NB4 (cell line): Measurements from ENCODE around the gene PACSIN3.

ENCODE experiments used
- DNase-seq: peaks from one replicate; pipeline ENCODE4 v3.0.0; 2010; ENCODE audit warnings: low read depth
- H3K4me3 ChIP-seq: one replicate; pipeline ENCODE4 v1.5.1; 2011; ENCODE audit warnings: mild to moderate bottlenecking, low read depth, low read length, moderate library complexity
- CTCF ChIP-seq: IDR thresholded peaks from one replicate; pipeline ENCODE4 v1.5.1; 2012; ENCODE audit warnings: low read depth, low read length
- MAX ChIP-seq: IDR thresholded peaks from 2 replicates; pipeline ENCODE4 v1.6.1; 2011; ENCODE audit warnings: low read depth, low read length
- MYC ChIP-seq: IDR thresholded peaks from 2 replicates; pipeline ENCODE4 v1.6.1; 2011; ENCODE audit warnings: low read depth, low read length
- POLR2A ChIP-seq: IDR thresholded peaks from 2 replicates; pipeline ENCODE4 v1.6.1; 2011; ENCODE audit warnings: mild to moderate bottlenecking; ENCODE audit not compliant: insufficient read length; ENCODE audit errors: extremely low read depth

The PACSIN3 gene

GRCh38 chr11:47185305-47186075 is 744 bp downstream of the PACSIN3 start:
- H3K4me3 ChIP-seq, result peak overlapping the region; percentile 42
- peak; percentile 55 for DNase-seq

GRCh38 chr11:47184711-47185304 is 1.4 kb downstream of the PACSIN3 start:
- TF ChIP-seq MYC (no peak), MAX (no peak), POLR2A (no peak), CTCF (no peak)
- no peak overlapping the region for H3K4me3 ChIP-seq
- DNase-seq, result no peak

More at GRCh38 chr11:47185305-47186075, 744 bp downstream of the PACSIN3 start:
- TF ChIP-seq MAX, result no peak
- no peak for TF ChIP-seq MYC
- no peak for TF ChIP-seq POLR2A
- TF ChIP-seq CTCF, result no peak

- DNase-seq, result peak; percentile 65
- TF ChIP-seq POLR2A (no peak), CTCF (no peak), MAX (no peak), MYC (no peak)
- H3K4me3 ChIP-seq, result no peak overlapping the region
These were observed 2.3 kb downstream of the PACSIN3 start for GRCh38 chr11:47183969-47184368.

- H3K4me3 ChIP-seq, result no peak overlapping the region
- TF ChIP-seq MYC (no peak), MAX (no peak), POLR2A (no peak), CTCF (no peak)
- DNase-seq, result no peak
These were observed 3.0 kb downstream of the PACSIN3 start for GRCh38 chr11:47183031-47183856.

GRCh38 chr11:47182380-47182779 is 3.9 kb downstream of the PACSIN3 start:
- no peak for TF ChIP-seq MAX
- no peak for TF ChIP-seq CTCF
- no peak for TF ChIP-seq POLR2A
- TF ChIP-seq MYC, result no peak
- DNase-seq, result no peak
- H3K4me3 ChIP-seq, result no peak overlapping the region
